Activated gamma-delta T cell treated with anti-CD3 and anti-CD28 coated beads, Interleukin-2, amount 50 U/mL, for 16 hours (primary cell): Measurements from ENCODE around the gene TIMM22.
A peak's percentile ranks its signal among the peaks of the same experiment; 100 is the strongest.
"Not testable (repeated sequence)": the region's sequence is repeated elsewhere in the genome, so short reads cannot be mapped to it uniquely, and the experiment has no call there.

Source experiments
- DNase-seq: peaks from one replicate; pipeline ENCODE4 v3.0.0-alpha.2; 2020; ENCODE audit warnings: low read depth

The TIMM22 gene

DNA sequence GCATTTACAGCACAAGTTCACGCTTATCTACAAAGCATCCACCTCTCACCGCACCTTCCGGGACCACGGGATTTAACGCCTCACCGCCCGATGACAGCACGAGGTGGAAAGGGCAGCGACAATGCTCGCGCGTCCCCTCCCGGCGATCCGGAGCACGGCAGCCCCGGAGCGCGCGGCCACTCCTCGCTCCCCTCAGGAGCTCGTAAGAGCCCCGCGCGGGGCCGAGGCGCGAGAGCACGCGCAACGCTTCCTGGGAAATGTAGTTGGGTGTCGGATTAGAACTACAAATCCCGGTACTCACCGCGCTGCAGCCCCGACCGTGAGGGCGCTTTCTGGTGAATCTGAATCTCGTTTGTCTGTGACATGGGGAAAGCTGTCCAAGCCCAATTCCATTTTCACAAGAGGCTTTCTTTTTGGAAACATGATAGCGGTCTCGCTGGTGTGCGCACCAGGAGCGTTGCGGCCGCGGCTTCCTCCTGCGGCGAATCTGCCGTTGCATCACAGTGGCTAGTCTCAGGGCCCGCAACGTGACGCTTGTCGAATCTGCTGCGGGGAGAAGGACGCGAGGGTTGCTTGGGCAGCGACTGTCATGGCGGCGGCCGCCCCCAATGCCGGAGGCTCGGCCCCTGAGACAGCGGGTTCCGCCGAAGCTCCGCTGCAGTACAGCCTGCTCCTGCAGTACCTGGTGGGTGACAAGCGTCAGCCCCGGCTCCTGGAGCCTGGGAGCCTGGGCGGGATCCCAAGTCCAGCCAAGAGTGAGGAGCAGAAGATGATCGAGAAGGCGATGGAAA, at the start of gene TIMM22:
TIMM22 (plus strand) TSS at position 576 of the 791 bp plus-strand sequence; CDS start at position 590, 14 bp downstream.
- peak; percentile 87 for DNase-seq

DNA sequence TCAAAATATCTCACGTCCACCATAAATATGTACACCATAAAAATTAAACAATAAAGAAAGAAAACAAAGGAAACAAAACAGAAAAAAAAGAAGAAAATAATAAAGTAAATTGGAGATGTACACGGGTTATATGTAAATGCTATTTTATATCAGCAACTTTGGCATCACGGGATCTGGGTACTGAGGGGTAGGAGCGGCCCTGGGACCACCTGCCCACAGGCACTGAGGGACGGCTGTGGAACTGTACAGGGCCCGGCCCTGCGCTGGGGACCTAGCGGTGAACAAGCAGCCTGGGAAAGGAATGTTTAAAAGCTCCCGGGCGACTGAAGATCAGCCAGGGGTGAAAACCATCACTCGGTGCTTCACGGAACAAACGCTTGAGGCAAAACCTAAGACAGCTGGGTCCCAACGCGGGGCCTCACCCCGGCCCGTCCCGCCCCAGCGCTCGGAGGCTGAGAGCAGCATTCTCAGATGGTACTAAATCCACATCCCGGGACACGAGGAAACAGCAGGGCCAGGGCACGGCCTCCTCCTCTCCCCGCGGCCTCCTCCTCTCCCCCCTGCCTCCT, 48.6 kb upstream of the TIMM22 start:
- no peak for DNase-seq

DNA sequence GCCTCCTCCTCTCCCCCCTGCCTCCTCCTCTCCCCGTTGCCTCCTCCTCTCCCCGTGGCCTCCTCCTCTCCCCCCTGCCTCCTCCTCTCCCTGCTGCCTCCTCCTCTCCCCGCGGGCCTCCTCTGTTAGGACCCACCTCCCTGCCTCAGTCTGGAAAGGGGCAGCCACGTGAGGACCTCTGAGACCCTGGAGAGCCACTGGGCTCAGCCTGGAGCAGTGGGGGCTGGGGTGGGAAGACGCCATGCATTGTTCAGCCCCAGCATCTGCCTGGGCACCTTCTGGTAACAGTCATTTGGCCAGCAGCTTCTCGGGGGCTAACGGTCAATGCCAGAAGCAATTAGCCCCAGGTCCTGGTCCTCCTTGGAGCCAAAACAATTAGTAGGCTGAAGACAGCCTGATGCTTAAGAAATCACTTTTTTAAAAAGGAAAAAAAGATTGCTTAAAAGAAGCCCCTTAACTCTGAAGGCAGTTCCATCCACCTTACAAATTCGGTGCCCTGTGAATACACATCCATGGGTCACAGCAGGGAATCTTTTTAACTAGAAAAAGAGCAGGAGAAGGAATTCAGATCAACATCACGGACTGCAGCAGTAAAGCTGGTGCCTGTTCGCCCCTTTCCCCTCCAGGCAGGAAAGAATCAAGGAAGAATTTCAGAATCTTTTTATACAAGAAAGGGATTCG, 47.2 kb upstream of the TIMM22 start:
- no peak for DNase-seq

DNA sequence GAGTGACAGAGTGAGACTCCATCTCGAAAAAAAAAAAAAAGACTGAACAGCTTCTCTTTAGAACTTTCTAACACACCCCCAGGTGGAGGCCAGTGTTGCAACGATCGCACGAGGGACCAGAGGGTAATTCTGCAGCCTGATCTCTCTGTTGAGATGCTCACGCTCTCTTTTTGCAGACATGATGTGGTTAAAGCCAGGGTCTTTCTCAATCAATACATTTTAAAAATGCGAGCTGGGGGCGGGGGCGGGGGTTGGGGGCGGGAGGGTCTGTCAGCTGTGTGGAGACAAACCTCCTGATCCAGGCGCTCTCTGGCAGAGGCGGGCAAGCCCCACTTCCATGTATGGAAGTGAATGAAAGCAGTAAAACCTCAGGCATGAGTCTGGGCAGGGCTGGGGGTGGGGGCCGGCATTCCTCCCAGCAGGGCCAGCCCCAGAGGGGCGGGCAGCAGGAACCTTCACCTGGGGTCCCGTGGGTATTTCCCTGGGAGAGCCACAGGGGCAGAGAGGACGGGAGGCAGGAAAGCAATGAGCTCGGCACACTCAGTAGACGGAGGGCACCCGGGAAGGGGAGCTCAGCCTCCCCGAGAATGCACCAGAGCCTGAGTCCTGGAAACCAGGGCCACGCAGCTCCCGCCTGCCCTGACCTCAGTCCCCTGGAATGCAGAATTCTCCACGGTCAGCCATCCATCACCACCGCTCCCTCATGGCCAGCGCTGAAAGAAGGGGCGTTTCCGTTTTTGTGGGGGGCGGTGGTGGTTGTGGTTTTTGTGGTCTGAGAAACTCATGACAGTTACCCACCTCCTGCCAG, 45.4 kb upstream of the TIMM22 start:
- no peak for DNase-seq

DNA sequence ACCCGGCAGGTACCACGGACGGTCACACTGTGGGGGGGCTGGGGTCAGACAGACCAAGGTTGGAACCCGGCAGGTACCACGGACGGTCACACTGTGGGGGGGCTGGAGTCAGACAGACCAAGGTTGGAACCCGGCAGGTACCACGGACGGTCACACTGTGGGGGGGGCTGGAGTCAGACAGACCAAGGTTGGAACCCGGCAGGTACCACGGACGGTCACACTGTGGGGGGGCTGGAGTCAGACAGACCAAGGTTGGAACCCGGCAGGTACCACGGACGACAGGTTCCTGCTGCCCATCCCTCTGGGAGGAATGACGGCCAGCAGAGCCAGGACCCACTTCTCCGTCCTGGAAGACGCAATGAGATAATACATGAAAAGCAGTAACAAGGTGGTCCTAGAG, 44.3 kb upstream of the TIMM22 start:
- not testable (repeated sequence) for DNase-seq

DNA sequence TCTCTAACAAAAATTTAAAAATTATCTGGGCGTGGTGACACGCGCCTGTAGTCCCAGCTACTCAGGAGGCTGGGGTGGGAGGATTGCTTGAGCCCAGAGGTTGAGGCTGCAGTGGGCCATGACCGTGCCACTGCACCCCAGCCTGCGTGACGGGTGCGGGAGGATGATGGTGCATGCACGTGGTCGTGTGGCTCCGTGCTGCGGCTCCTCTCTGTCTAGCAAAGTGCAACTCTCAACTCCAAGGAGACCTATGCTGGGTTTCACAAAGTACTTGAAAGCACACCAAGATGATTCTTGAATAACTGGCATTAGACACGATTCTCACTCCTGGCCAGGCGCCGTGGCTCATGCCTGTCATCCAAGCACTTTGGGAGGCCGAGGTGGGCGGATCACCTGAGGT, 43.2 kb upstream of the TIMM22 start:
- no peak for DNase-seq

DNA sequence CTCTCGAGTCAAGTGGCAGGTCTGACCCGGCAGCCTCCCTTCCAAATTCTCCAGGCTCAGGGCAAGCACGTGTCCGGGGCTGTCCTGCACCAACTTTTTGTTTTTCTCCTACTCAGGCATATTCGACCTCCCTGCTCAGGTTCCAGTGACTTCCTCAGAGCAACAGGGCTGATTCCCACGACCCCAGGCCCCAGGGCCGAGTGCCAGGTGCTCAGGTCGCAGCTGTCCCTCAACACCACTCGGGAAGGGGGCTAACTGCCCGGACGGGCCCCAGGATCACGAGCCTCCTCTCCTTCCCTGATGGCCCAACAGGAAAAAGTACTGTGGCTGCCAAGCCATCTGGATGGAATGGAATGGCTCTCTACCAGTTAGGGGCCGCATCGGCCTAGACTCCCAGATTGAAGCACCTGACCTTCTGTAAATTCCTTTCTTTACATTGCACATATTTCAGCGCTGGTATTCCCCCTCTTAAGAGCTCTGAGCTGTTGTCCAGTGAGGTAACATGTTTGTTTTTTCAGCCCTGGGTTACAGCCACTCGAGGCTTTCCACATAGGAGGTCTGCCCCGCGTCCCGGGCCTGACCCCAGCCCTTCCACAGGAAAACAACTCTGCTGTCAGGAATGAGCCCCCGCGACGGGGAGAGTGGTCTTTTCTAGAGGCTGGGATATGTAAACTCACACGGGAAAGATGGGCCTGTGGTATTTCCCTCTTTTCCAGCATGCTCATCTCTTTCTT, 42.3 kb upstream of the TIMM22 start:
- no peak for DNase-seq

DNA sequence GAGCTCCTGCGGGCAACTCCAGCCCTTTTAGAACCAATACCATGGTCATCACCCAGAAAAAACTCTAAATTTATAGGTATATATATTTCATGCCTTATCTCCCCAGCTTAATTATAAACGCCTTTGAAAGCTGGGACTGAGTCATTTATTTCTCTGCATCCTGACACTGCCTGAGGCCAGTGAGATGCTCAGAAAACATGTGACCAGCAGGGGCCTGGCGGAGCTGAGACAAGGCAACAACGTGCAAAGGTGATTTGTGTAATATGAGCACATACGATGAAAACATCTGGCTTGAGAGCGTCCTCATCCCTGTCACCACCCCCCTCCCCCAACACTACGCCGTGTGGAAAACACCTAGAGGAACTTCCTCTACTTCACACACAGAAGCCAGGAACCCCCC, 40.0 kb upstream of the TIMM22 start:
- DNase-seq, result no peak

DNA sequence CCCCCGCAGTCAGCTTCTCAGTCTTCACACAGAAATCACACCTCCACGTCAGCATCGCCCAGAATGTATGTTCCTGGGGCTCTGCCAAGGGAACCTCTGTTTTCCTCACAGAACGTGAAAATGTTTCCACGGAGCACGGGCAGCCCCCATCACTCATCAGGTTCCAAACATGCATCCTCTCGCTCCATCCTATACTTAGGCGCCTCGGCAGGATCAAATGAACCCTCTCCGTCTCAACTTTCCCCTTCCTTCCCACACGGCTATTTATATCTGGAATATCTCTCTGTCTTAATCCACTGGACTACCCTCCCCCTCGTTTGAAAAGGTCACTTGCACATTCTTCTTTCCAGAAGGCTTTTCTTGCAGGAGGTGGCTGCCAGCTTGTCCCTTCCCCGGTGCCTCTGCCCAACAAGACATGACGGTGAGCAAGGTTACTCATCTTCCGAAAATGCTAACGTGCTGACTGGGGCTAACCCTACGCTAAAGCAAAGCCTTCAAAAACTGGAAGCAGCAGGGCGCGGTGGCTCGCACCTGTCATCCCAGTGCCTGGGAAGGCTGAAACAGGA, 39.0 kb upstream of the TIMM22 start:
- DNase-seq, result no peak

DNA sequence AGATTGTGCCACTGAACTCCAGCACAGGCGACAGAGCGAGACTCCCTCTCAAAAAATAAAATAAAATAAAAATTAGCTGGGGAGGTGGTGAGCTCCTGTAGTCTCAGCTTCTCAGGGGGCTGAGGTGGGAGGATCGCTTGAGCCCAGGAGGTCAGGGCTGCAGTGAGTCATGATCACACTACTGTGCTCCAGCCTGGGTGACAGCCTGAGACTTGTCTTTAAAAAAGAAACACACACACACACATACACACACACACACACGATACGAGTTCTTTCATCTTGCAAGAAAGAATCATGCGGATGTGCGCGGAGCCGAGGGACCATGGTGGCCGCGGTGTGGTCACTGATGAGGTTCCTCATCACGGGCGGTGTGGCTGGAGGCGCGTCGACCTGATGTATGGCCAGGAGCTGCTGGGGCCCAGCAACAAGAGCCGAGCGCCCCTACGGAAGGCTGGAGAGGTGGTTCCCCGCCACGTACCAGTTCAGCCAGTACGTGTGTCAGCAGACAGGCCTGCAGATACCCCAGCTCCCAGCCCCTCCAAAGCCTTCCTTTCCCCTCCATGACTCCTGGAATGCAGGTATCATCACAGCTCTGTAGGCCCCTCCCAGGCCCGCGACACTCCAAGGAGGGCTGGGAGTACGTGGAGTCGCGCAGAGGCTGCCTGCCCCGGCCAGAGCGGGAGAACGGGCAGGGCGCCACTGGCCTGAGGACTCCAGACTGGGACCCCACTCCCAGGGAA, 38.0 kb upstream of the TIMM22 start:
- no peak for DNase-seq

DNA sequence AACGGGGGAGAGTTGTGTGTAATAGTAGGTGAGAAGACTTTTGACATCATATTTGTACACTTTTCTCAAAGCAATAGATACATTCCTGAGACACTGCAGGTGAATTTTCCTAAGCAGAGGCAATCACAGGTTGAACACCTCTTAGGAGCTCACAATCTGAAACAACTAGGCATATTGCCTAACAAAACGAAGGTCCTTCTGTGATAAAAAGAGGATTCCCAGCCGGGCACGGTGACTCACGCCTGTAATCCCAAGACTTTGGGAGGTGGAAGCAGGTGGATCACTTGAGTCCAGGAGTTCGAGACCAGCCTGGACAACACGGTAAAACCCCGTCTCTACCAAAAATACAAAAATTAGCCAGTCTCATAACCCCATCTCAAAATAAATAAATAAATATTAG, 34.8 kb upstream of the TIMM22 start:
- no peak for DNase-seq

DNA sequence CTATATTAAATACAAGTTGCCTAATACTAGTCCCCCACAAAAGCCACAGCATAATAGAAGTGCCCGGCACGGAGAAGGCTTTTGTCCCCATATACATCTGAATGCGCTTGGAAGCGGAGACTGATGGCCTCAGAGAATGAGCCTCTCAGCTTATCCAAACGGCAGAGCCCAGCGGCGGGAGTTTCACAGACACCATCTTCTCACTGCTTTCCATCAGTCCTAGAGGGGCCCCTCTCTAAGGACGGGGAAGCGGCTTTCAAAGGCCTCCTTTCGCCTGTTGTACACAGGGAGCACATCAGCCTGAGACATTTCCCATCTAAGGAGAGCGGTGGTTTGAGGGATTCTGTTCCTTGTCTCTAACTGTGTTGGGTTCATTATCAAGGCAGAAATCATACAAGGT, 34.3 kb upstream of the TIMM22 start:
- DNase-seq, result no peak

DNA sequence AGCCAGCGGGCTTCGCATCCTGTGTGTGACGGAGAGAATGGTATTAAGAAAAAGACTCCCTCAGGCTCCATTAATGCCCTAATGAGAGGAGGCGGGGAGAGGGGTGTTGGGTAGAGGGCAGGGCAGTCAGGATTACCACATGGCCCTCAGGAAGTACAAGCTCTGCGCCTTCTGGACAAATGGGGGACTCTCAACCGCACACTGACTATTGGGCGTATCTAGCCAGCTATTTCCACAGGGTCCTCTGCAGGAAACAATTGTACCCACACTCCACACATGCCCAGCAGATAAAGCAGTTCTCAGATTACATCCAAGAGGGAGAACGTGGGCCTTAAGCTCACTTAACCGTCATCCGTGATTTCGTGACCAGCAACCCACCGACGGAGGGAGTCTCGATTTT, 32.1 kb upstream of the TIMM22 start:
- DNase-seq, result no peak

DNA sequence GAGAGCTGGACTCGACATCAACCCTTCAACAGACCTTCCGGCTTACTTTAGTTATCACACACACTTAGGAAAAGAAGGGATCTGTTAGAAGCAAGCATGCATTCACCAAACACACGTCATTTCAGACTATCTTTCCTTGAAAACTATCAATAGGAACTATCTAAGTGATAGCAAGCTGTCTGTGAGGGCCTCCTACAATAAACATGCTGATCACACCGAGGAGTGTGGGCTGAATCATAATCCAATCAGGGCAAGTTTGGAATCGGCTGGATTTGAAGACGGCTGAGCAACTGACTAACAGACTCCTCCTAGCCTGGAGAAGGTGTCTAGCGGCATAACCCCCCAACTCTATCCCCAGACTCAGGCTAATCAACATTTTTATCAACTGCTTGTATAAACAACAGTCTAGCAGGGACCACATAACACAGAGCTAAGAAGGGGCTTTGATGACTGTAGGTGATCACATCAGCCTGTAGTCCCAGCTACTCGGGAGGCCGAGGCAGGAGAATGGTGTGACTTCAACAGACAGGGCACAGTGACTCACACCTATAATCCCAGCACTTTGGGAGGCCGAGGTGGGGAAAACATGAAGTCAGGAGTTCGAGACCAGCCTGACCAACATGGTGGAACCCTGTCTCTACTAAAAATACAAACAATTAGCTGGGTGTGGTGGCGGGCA, 31.5 kb upstream of the TIMM22 start:
- no peak for DNase-seq

DNA sequence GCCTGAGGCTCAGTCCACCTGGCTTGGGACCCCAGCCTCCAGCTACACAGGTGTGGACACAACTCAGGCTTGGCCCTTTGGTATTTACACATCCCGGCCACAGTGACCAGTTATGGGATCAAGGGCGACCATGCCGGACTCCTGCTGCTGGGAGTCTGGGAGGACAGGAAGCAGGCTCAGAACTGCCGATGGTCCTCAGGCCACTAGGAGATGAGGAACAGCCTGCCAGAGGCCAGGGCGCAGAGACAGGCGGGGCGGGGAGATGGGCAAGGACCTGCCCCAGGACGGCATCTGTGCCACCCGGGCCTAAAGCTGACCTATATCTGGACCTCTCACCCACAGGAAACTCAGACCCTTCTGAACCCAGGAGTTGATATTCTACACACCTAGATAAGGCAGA, 29.8 kb upstream of the TIMM22 start:
- DNase-seq, result no peak

DNA sequence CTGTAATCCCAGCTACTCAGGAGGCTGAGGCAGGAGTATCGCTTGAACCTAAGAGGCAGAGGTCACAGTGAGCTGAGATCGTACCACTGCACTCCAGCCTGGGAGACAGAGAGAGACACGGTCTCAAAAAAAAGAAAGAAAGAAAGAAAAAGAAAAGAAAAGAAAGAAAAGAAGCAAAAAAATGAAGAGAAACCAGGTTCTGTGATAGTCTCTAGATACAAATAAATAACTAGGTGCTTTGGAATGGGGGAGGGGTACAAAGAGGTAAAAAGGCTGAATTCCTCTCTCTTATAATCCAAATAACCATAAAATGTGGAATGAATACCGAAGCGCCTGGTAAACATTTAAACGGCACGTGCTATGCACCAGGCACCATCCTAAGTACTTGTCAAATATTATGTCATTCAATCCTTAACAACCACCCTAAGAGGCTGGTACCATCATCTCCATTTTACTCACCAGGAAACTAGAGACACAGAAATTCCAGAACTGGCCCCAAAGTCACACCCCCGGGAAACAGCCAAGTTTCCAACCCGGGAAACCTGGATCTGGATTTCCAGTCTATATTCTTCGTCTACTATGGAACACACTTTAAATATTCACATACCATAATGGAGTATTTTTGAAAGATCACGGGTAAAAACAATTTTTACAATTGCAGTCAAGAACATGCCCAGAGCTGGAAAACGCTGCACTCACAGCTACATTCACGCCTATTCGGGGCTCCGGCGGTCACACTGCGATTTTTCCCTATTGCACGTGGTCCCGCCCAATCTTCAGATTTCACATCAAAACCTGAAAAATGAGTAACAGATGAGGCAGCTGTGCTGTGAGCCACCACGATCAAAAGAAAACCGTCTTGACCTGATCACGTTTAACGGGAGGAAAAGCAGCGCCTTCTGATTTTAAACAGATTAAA, 27.9 kb upstream of the TIMM22 start:
- DNase-seq, result no peak

DNA sequence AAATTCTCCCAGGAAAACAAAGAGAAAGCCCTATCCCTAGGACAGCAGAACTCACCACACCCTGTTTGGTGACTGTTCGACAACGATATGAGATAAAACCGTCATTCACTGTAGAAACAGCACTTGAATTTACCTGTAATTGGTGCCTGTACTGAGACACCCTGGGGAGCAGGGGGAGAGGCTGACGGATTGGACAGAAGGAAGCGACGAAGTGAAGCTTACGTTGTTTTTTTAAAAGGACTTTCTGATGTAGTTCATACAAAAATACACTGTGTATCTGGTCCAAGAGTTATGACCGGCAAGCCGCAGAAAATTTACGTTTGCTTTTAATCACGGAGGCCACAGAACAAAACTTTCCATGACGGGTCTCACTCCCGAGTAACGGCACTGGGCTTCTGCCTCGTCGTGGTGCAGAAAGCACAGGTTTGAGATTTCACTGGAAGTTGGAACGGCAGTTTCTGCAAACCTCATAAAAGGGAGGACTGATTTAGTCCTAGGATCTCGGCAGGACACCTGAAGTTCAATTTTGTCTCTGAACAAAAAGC, 27.0 kb upstream of the TIMM22 start:
- no peak for DNase-seq

DNA sequence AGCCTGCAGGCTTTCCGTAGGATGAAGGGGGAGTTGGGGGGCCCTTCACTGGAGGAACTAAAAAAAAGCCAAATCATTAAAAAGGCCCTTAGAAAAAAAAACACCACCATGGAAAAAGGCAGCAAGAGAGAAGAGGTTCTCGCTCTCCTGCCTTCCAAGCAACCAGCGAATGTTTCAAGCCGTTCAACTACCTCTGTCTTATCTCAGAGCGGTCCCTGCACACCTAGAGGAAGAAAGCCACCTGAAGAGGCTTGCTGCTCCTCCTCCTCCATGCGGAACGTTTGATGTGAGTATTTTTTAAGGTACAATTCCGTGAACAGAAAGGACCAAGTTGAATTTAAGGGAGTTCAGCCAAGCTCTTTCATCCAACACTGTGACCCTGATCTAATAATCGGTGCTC, 26.6 kb upstream of the TIMM22 start:
- DNase-seq, result no peak

DNA sequence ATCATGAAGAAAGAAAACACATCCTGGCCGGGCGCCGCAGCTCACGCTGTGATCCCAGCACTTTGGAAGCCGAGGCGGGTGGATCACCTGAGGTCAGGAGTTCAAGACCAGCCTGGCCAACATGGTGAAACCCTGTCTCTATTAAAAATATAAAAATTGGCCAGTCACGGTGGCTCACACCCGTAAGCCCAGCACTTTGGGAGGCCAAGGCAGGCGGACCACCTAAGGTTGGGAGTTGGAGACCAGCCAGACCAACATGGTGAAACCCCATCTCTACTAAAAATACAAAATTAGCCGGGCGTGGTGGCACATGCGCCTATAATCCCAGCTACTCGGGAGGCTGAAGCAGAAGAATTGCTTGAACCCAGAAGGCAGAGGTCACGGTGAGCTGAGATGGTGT, 25.1 kb upstream of the TIMM22 start:
- not testable (repeated sequence) for DNase-seq
